ENCODE data around the gene PDE1C.
"Not testable (repeated sequence)": the region's sequence is repeated elsewhere in the genome, so short reads cannot be mapped to it uniquely, and the experiment has no call there.

PDE1C gene

DNA sequence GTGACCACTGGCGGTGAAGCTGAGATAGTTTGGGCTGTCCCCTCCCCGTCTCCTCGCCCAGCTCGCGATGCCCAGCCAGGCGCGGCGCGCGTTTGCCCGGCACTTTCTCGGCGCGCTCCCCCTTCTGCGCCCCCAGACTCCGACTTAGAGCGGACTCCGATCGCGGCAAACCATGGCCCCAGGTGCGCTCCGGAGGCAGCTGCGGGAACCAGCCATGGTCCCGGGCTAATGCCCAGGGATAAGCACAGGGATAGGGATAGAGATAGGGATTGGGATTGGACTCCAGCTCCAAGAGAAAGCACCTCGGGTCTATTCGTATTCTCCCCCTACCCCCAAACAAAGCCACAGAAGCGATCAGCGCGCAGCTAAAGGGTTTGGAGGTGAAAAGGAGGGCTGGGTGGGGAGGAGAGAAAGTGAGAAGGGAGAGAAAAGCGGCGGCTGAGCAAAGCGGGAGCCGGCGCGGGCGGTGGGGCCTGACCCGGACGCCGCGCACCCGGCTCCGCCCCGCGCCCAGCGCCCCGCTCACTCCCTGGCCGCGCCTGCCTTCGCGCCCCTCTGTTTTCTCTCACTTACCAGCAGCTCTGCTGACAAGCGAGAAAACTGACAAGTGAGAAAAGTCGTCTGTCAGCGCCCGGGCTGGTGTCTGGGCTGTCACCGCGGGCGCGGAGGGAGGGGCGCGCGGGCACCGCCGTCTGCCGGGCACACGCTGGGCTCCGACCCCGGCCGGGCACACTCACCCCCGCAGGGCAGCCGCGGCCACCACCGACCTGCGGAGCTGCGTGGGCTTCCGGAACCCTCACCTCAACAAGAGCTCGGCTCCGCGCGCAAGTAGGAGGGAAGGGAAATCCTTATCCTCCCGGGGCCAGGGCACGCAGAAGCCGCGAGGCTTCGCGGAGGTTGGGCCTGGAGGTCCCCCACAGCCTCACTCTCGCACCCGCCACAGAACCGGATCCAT is at the start of gene PDE1C:
Gene PDE1C (minus strand): TSS at position 2 of the 955 bp plus-strand sequence.
- DNase-seq (no peak), ATAC-seq (no peak)

DNA sequence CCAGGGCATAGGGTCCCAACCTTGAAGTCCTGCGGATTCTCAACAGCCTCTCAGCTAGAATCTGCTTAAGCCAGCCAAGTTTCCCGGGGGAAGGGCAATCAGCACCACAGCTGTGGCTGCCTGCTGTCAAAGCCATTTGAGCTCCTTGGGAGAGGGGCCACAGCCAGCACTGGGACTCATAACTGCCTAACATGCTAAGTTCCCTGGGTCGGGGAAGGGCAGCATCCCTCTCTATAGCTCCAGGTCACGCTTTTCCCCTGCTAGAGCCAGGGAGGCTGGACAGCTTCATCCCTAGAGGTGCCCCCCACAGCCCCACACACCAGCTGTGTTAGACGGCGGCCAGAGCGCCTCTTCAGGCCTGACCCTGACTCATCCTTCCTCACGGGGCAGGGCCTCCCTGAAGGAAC is 49.6 kb upstream of the PDE1C start:
- ATAC-seq: no peak
- DNase-seq: no peak

DNA sequence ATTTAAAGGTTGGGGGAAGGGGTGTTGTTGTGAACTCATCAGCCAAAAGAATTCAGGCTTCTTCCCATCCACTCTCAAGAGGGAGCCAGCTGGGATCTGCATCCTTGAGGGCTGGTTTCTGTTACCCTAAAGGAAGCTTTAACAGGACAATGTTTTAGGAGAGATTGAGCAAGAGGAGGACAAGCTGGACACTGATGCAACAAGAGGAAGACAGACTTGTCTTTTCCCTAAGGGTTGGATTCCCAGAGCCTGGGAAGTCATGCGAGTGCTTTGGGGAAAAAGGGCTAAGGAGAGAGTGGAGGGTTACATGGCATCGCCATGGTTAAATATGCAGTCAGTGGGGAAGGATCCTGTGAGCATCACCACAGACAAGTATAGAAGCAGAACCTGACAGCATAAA is 47.6 kb upstream of the PDE1C start:
- ATAC-seq: no peak
- DNase-seq: no peak

DNA sequence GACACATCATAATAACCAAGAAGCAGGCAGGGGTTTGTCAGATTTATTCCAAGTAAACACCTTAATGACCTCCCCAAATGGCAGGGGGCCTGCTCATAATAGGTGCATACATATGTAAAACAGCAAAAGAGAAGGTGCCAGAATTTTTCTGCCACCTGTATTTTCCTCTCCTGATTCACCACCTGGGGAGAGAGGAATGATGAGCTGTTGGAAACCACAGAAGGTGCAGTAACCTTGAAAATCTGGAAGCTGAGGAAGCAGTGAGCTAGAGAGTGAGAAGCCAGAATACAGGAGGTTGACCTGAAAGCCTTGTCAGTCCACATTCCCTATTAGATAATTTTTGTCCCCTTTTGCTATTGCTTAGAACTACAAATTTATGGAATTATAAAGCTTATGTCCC is 46.2 kb upstream of the PDE1C start:
- ATAC-seq (no peak), DNase-seq (no peak)

DNA sequence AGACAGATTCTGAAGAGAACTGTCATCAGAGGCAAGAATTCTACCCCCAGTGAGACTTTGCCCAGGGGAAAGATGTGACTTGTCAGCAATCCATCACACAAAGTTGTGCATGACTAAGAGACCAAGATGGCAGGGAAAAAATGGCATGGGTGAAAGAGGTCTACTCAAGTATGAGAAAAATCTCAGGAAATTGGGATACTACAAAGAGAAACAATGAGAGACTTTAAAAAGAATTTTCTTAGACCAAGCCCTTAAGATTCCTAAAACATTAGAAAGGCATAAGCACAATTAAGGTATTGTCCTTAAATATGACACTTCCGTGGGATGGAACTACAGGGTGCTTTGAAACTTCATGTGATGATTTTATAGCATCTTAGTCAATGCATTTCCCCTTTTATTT is 45.6 kb upstream of the PDE1C start:
- ATAC-seq: no peak
- DNase-seq: no peak

DNA sequence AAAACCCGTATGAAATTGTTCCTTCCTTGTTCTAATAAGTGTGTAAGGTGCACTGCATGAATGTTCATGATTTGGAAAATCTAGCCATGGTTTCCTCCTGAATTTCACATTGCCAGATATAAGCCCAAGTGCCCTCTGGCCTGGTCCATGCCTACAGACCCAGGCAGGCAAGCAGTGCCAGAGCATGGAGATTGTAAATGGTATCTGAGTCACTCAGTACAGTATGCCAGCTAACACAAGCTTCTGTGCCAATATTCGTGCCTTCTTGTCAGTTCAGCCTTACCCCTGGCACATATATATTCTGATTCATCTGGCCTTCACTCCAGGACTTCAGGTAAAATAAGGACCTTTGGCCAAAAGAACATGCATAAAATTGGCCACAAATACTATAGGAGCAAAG is 38.4 kb upstream of the PDE1C start:
- DNase-seq: no peak

DNA sequence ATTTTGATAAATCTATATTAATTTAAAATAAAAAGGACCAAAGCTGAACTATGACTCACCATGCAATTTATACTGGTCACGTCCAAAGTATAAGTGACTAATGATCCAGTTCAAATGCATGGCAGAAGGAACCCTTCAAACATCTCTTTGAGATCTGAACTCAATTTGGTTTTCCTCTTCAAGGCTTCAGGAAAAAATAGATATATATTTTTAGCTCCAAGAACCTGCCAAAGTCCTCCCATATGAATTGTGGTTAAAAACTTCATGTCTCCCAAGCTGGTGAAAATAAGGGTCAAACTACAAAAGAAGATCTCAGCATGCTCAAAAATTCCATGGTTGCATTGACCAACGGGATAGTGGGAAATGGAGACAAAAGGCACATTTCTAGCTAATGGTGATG is 34.6 kb upstream of the PDE1C start:
- DNase-seq: no peak
- ATAC-seq: no peak

More for the DNA sequence above, 38.4 kb upstream of the PDE1C start:
- no peak for ATAC-seq

DNA sequence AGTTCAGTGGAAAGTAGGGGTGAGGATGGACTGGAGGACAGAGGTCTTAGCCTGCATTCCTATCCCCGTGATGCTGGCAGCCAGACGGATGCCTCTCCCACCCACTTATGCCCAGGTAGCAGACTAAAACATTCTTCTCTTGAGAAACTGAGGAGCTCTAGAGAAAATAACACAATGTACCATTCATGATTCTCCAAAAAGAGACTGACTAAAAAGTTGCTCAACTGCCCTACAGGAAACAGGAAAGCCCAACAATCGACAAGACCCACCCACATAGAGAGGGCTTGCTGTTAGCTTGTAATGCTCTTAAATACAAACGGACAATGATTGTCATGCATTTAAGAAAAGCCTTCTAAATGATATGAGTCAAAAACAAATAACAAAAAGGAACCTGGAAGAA is 33.2 kb upstream of the PDE1C start:
- DNase-seq (no peak), ATAC-seq (no peak)

DNA sequence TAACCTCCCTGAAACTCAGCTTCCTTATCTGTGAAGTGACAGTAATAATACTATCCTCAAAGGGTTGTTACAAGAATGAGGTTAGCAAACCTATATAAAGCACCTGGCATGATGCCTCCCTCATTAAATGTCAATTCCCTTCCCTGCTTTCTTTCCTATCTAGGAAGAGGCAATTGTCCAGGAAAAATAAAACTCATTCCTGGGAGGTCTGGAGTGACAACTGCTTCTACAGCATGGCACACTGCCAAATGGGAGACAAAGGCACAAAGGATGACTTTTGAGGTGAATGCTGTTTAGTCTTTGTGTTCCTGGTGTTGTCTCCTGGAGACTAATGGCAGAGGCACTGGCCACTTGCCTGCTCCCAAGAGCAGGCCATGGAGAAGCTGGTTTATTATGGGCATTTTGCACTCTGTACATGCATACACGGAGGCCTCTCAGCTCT is 32.2 kb upstream of the PDE1C start:
- DNase-seq (no peak), ATAC-seq (no peak)

DNA sequence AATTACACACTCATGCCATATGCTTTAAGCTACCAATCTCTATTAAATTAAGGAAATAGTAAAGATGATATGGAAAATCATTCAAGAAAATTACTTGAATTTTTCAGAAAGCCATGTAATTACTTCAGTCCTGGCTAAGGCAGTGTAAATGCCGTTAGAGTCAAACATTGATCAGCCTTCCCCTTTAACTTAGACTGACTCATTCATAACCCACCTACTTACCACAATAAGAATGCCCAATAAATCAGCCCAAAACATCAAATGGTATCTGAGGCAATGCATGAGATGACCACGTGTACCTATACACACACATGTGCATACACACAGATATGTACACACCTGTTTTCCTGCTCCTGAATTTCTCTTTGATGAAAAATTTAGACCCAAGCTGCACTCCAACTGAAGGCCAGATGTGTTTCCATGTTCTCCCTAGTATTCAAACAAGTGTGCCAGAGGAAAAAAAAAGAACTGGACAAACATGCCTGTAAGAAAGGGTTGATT is 30.2 kb upstream of the PDE1C start:
- ATAC-seq (no peak), DNase-seq (no peak)

DNA sequence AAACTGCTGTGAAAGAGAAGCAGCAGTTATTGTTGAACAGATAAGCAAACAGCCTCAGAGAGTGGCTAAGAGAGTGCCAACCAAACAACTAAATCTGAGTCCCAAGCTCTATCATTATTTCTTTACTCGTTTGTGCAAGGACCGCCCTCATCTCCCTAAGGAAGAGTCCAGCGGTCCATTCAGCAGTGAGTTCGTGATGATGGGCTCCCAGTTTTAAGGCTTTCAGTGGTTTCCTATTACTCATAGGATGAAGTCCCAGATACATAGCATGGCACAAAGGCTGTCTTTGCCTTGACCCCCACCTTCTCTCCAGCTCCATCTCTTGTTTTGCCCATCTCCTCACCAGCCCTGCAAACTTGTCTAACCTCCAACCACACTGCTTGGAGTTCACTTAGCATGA is 24.3 kb upstream of the PDE1C start:
- DNase-seq (no peak), ATAC-seq (no peak)

DNA sequence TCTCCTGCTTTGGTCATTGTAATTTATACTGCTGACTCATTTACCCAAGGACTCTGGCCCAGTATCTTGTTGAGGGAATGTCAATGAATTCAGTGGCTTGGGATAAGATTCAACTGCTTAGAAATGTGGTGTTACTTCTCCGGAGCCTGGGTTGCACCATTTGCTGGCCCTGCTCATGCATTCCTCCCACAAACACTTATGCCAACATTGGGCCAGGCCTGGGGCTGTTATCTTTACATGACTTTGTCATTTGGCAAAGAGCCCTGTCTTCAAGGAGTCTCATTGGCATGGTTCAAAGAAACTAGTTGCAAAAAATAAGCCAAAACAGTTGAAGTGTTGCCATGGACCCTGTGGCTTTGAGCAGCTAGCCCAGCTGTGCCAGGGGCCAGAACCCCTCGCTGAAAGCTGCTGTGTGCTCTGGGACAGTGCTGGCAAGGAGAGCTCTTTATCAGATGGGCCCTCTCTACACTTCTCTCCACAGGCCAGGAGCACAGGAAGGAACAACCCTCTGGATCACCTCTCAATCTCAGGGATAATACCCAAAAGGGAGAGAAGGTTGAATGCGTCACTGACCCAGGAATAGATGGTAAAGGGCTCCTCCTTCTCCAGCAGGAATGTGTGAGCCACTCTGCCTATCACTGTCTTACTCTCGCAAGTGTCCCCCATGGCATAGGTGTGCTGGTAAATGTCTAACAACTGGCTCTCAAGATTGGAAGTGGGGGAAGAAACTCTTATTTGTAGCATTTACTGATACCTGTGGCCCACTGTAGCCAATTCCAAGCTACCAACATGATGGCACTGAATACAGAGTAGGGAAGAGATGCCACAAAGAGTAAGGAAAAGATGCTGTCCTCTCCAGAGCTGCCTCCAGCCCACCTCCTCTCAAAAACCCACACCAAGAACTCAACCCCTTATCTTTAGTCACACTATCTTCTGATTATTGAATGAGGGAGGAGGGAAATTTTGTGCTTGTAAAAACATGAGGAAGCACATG is 23.5 kb upstream of the PDE1C start:
- DNase-seq (no peak), ATAC-seq (no peak)

DNA sequence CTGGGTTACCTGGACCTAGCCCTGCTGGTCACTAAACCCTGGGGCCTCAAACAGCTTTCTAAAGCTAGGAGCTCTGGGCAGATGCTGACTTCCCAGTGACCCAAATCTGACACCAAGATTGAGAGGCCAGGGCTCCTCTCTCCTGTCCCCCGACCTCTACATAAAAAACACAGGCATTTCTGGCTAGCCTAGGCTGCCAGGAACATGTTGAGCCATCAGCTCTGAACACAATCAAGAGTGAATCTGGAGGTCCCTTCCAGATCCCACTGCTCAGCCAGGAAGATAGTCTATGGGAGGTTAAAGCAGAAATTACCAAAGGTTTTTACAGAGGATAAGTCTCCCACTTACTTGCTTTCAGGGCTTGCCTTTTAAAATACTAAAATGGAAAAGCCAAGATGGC is 22.1 kb upstream of the PDE1C start:
- ATAC-seq (no peak), DNase-seq (no peak)

DNA sequence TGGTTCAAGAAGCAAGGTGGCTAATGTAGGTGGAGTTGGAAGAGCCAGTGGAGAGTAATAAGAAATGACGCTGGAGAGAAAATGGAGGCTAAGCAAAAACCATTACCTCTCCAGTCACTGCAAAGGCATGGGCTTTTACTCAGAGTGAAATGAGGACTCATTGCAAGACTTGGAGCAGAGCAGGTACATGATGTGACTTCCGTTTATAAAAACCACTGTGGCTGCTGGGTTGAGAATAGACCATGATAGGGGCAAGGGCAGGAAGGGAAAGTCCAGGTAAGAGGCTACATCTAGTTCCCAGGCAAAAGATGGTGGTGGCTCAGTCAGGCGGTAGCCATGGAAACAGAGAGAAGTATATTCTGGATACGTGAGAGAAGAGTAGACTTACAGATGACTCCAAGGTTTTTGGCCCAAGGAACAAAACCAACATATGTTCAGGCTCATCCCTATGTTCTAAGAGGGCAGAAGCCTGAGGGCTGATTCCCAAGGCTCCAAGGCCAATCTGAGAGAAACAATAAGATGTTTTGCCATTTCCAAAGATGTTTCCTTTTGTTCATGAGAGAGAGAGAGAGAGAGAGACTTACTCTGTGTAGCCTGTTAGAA is 21.5 kb upstream of the PDE1C start:
- no peak for DNase-seq
- ATAC-seq: no peak

DNA sequence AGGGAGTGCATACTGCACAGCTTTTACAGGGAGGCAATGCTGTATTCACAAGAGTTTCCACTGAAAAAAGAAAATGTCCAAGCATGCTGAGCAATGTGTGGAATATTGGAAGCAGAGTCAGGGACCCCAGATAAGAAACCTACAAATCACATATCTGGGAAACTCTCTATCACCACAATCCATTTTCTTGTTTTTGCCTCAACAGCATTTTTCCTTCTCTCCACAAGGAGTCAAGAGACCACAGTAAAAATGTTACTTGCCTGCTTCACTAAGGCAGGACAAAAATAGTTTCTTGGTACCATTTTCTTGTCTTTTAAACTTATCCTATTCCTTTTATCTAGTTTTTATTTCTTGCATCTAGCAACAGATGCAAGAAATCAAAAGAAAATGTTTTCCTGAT is 19.5 kb upstream of the PDE1C start:
- ATAC-seq (no peak), DNase-seq (no peak)

DNA sequence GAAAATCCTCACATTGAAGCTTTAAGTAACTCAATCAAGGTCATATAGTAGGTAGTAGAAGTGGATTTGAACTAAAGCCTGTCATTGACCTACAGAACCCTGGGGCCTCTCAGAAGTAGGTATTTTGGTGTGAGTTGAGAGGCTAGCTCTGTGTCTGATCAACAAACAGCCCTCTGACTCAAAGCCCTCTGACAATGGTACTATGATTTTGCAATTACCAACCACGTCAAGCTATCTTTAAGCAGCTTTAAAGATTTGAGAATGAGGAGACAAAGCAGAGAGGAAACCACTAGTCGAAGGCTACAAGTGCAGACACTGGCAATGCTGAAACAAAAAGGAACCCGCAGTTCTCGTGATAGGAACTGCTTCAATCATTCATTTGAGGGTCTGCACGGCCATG is 19.0 kb upstream of the PDE1C start:
- ATAC-seq (no peak), DNase-seq (no peak)

DNA sequence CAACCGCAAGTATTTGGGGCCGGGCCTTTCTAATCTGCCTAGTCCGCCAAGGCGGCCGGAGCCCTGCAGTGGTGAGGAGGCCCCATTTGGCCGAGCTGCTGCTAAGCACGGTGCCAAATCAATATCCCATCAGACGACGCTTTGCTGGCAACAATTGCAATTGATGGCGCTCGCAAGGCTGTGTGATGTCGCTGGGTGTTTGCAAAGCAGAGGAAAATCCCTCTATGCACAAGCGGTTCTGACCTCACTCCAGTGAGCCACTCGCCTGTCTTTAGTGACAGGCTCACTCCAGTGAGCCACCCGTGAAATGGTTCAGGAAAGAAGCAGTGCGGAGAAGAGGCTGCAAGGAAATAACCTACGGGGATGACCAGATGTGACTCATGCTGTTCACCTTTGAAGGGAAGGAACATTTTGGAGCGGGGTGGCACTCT is 18.3 kb upstream of the PDE1C start:
- DNase-seq (no peak), ATAC-seq (no peak)

DNA sequence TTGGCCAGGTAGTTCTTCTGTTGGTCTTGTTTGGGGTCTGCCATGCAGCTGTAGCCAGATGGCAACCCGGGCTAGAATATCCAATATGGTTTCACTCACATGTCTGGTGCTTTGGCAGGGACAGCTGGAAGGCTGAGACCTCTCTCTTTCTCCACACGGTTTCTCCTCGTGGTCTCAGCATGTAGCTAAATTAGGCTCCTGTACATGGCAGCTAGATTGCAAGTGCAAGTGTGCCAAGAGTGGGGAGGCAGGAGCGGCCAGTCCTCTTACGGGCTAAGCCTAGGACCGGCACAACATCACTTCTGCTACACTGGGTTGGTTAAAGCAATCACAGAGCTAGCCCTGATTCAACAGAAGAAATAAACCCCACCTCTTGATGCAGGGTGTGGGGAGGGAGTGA is 9.3 kb upstream of the PDE1C start:
- no peak for ATAC-seq
- no peak for DNase-seq

DNA sequence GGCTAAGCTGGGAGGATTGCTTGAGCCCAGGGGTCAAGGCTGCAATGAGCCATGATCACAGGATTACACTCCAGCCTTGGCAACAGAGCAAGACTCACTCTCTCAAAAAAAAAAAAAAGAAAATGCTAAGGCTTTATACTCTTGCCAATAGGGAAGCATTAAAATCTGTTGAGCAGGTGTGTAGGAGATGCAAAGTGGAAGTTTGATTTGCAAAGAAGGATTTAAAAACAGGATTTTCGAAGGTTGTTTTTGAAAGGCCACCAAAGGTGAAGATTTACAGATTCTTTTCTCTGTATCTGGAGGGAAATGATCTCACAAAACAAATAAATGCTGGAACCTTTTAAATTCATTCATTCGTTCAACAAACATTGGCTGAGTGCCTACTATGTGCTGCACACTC is 8.6 kb upstream of the PDE1C start:
- DNase-seq: no peak
- no peak for ATAC-seq

DNA sequence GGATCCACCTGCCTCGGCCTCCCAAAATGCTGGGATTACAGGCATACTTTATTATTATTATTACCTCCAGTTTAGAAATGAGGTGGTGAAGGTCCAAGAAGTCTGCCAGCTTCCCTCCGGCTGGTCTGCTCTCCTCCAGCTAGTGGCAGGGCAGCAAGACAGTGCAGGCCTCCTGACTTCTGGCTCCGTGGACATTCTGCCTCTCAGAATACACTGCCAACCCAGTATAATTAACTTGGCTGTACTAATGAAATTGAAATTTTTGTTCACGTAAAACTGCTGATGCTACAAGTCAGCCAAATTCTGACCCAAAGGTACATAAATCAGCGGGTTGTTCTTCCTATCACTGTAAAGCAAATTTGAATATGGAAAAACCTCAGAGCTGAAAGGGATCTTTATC is 7.6 kb upstream of the PDE1C start:
- ATAC-seq (no peak), DNase-seq (no peak)

DNA sequence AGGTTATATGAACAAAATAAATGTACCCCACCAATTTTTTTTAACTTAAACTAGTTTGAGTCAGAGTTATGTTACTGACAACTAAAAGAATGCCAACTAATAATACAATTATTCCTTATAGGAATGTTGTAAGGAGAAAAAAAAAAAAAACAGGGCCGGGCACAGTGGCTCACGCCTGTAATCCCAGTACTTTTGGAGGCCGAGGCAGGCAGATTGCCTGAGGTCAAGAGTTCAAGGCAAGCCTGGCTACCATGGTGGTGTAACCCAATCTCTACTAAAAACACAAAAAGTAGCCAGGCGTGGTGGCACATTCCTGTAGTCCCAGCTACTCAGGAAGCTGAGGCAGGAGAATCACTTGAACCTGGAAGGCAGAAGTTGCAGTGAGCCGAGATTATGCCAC is 6.6 kb upstream of the PDE1C start:
- DNase-seq, ATAC-seq: not testable (repeated sequence)

DNA sequence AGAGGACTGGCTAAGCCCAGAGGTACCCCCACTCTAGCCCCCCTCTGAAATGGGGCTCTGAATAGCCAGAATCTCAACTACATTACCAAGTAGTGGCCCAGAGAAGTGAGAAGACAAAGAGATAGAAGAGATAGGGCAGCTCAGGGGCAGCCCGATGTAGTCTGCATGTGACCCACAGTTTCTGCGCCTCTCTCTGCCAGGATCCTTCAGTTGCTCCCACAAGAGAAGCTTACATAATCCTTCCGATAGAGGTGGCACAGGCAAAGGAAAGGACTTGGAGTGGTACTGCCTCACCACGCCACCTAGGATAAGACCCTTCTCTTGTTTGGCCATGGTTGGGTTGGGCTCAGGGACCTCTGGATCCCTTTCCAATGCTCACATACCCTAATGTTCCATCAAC is 5.4 kb upstream of the PDE1C start:
- ATAC-seq: no peak

More for the DNA sequence above, 5.4 kb upstream of the PDE1C start:
- DNase-seq: no peak
